OCI-LY1 (cell line): ENCODE data around the gene LINGO1.
A peak's percentile ranks its signal among the peaks of the same experiment; 100 is the strongest.

Experiments used
- H2AFZ ChIP-seq: fragments of 200-600 bp; sonication (generic), shearing (Covaris generic); 2 replicates; pipeline ENCODE4 v1.6.0; 2014; ENCODE audit warnings: antibody characterized with exemption, mild to moderate bottlenecking, low read length
- H3F3A ChIP-seq: fragments of 200-600 bp; sonication (generic), shearing (Covaris generic); 2 replicates; pipeline ENCODE4 v1.6.0; 2014; ENCODE audit warnings: mild to moderate bottlenecking, antibody characterized with exemption, low read length, moderate library complexity; ENCODE audit not compliant: insufficient read depth
- H3K27ac ChIP-seq: fragments of 200-600 bp; sonication (generic); 2 replicates; pipeline ENCODE4 v1.5.1; 2014; ENCODE audit warnings: low read length, mixed run types, mild to moderate bottlenecking, low read depth; ENCODE audit not compliant: poor library complexity, severe bottlenecking
- H3K27me3 ChIP-seq: fragments of 200-600 bp; sonication (generic); 2 replicates; pipeline ENCODE4 v1.6.0; 2014; ENCODE audit warnings: antibody characterized with exemption, mild to moderate bottlenecking, low read length, moderate library complexity; ENCODE audit not compliant: insufficient read depth
- H3K36me3 ChIP-seq: fragments of 200-600 bp; sonication (generic); 2 replicates; pipeline ENCODE4 v1.6.1; 2014; ENCODE audit warnings: mild to moderate bottlenecking, antibody characterized with exemption, low read length, moderate library complexity, mixed read lengths; ENCODE audit not compliant: insufficient read depth
- H3K4me1 ChIP-seq: fragments of 200-600 bp; sonication (generic); 2 replicates; pipeline ENCODE4 v1.5.1; 2014; ENCODE audit warnings: mild to moderate bottlenecking, low read length, moderate library complexity; ENCODE audit not compliant: insufficient read depth, severe bottlenecking
- H3K4me2 ChIP-seq: fragments of 200-600 bp; sonication (generic), shearing (Covaris generic); 2 replicates; pipeline ENCODE4 v1.6.1; 2014; ENCODE audit warnings: low read length
- H3K4me3 ChIP-seq: fragments of 200-600 bp; sonication (generic); 2 replicates; pipeline ENCODE4 v1.5.1; 2014; ENCODE audit warnings: low read length, low read depth, mild to moderate bottlenecking, mixed read lengths; ENCODE audit not compliant: poor library complexity, severe bottlenecking
- H3K79me2 ChIP-seq: fragments of 200-600 bp; shearing (Covaris generic); 2 replicates; pipeline ENCODE4 v1.6.1; 2016; ENCODE audit warnings: mixed run types, low read length, mixed read lengths; ENCODE audit not compliant: insufficient read depth
- H3K9ac ChIP-seq: fragments of 200-600 bp; sonication (generic), shearing (Covaris generic); 2 replicates; pipeline ENCODE4 v1.6.1; 2014; ENCODE audit warnings: mild to moderate bottlenecking, low read length, mixed read lengths
- H3K9me2 ChIP-seq: fragments of 200-600 bp; sonication (generic), shearing (Covaris generic); 2 replicates; pipeline ENCODE4 v1.6.1; 2014; ENCODE audit warnings: low read depth, mild to moderate bottlenecking, low read length, mixed read lengths
- H3K9me3 ChIP-seq: fragments of 200-600 bp; shearing (Covaris generic); 2 replicates; pipeline ENCODE4 v1.6.1; 2014; ENCODE audit warnings: low read length, mixed read lengths
- H4K20me1 ChIP-seq: fragments of 200-600 bp; sonication (generic), shearing (Covaris generic); 2 replicates; pipeline ENCODE4 v1.6.0; 2016; ENCODE audit warnings: mild to moderate bottlenecking, low read length; ENCODE audit not compliant: insufficient read depth
- EZH2 ChIP-seq: fragments of 200-600 bp; sonication (generic), shearing (Covaris generic); IDR thresholded peaks from 2 replicates; pipeline ENCODE4 v1.8.0; 2017; ENCODE audit warnings: borderline replicate concordance, mixed run types, mild to moderate bottlenecking, antibody characterized with exemption, low read length, moderate library complexity, mixed read lengths
- TF ChIP-seq, protein P1 (sequence below): fragments of 200-600 bp; sonication (generic), shearing (Covaris generic); IDR thresholded peaks from 2 replicates; pipeline ENCODE4 v1.5.1; 2017; ENCODE audit warnings: mild to moderate bottlenecking, antibody characterized with exemption, low read length, moderate library complexity, mixed read lengths

Gene LINGO1

GRCh38 chr15:77599899-77600298 lies 32.8 kb downstream of the LINGO1 start:
- Histone ChIP-seq H3F3A (no peaks in the 10 kb centered on the region), H3K9me3 (no peaks in the 10 kb centered on the region), H3K36me3 (no peaks in the 10 kb centered on the region), H3K9ac (no peak overlapping the region), H3K9me2 (no peaks in the 10 kb centered on the region), H2AFZ (peak overlapping the region; percentile 63; the same call in 1 of the 2 replicates), H3K27ac (no peak overlapping the region), H3K4me2 (no peak overlapping the region), H3K79me2 (no peaks in the 10 kb centered on the region), H4K20me1 (no peaks in the 10 kb centered on the region), H3K4me3 (no peak overlapping the region), H3K27me3 (no peaks in the 10 kb centered on the region), H3K4me1 (peaks cover 9% of the 10 kb centered on the region)
- TF ChIP-seq EZH2 = no peak
- TF ChIP-seq, protein P1, sequence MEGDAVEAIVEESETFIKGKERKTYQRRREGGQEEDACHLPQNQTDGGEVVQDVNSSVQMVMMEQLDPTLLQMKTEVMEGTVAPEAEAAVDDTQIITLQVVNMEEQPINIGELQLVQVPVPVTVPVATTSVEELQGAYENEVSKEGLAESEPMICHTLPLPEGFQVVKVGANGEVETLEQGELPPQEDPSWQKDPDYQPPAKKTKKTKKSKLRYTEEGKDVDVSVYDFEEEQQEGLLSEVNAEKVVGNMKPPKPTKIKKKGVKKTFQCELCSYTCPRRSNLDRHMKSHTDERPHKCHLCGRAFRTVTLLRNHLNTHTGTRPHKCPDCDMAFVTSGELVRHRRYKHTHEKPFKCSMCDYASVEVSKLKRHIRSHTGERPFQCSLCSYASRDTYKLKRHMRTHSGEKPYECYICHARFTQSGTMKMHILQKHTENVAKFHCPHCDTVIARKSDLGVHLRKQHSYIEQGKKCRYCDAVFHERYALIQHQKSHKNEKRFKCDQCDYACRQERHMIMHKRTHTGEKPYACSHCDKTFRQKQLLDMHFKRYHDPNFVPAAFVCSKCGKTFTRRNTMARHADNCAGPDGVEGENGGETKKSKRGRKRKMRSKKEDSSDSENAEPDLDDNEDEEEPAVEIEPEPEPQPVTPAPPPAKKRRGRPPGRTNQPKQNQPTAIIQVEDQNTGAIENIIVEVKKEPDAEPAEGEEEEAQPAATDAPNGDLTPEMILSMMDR = no peak

- no peaks in the 10 kb centered on the region for H4K20me1 ChIP-seq
- H3K9me3 ChIP-seq = no peaks in the 10 kb centered on the region
- no peak overlapping the region for H3K9ac ChIP-seq
- H3K27ac ChIP-seq = no peak overlapping the region
- no peak overlapping the region for H3K4me3 ChIP-seq
- no peaks in the 10 kb centered on the region for H3K27me3 ChIP-seq
- H3K36me3 ChIP-seq = no peaks in the 10 kb centered on the region
- no peaks in the 10 kb centered on the region for H3F3A ChIP-seq
- H2AFZ ChIP-seq = no peak overlapping the region
- no peak overlapping the region for H3K4me2 ChIP-seq
- H3K79me2 ChIP-seq = no peaks in the 10 kb centered on the region
- TF ChIP-seq, protein P1 = no peak
- TF ChIP-seq EZH2 = no peak
- H3K4me1 ChIP-seq = peaks cover 9% of the 10 kb centered on the region
- no peaks in the 10 kb centered on the region for H3K9me2 ChIP-seq
Observed at GRCh38 chr15:77599357-77599756, 33.4 kb downstream of the LINGO1 start.

- H4K20me1 ChIP-seq = no peaks in the 10 kb centered on the region
- H3K9me3 ChIP-seq = no peaks in the 10 kb centered on the region
- no peak overlapping the region for H3K27ac ChIP-seq
- H3K9ac ChIP-seq = no peak overlapping the region
- H3K9me2 ChIP-seq = no peaks in the 10 kb centered on the region
- H3K4me3 ChIP-seq = no peak overlapping the region
- TF ChIP-seq, protein P1 = no peak
- no peak for TF ChIP-seq EZH2
- H3K79me2 ChIP-seq = no peaks in the 10 kb centered on the region
- H3K36me3 ChIP-seq = no peaks in the 10 kb centered on the region
- no peaks in the 10 kb centered on the region for H3K27me3 ChIP-seq
- H3K4me2 ChIP-seq = no peak overlapping the region
- H2AFZ ChIP-seq = no peak overlapping the region
- peaks cover 9% of the 10 kb centered on the region for H3K4me1 ChIP-seq
- no peaks in the 10 kb centered on the region for H3F3A ChIP-seq
Observed at GRCh38 chr15:77598644-77599043, 34.1 kb downstream of the LINGO1 start.
